Fibroblast of pulmonary artery (primary cell): Measurements from ENCODE around the gene TRNAU1AP.
"Not testable (repeated sequence)": the region's sequence is repeated elsewhere in the genome, so short reads cannot be mapped to it uniquely, and the experiment has no call there.

Experiments
- DNase-seq: peaks from one replicate; pipeline ENCODE4 v3.0.0-alpha.2; 2010; ENCODE audit warnings: low read depth
- H3K4me3 ChIP-seq: replicated peaks from 2 replicates; pipeline ENCODE4 v1.5.1; 2011; ENCODE audit warnings: low read depth, mild to moderate bottlenecking, control low read depth, low read length, moderate library complexity
- CTCF ChIP-seq: IDR thresholded peaks from 2 replicates; pipeline ENCODE4 v1.5.1; 2011; ENCODE audit warnings: mild to moderate bottlenecking, control low read depth, low read length, inconsistent platforms; ENCODE audit errors: missing control alignments

Gene TRNAU1AP

GRCh38 chr1:28592321-28593071 is 39.6 kb downstream of the TRNAU1AP start:
- H3K4me3 ChIP-seq, result peak overlapping the region; percentile 47
- DNase-seq, result no peak
- TF ChIP-seq CTCF, result no peak

- not testable (repeated sequence) for DNase-seq, H3K4me3 ChIP-seq
Observed at GRCh38 chr1:28593988-28594356, 41.1 kb downstream of the TRNAU1AP start.

GRCh38 chr1:28594686-28595411 is 42.0 kb downstream of the TRNAU1AP start:
- H3K4me3 ChIP-seq, result not testable (repeated sequence)
- peak; percentile 43 for DNase-seq

- no peak overlapping the region for H3K4me3 ChIP-seq
- no peak for DNase-seq
- no peak for TF ChIP-seq CTCF
Observed at GRCh38 chr1:28595412-28596191, 42.7 kb downstream of the TRNAU1AP start.

- H3K4me3 ChIP-seq, DNase-seq: not testable (repeated sequence)
Observed at GRCh38 chr1:28596276-28596675, 43.4 kb downstream of the TRNAU1AP start.

- DNase-seq, result peak; percentile 83
- no peak for TF ChIP-seq CTCF
- no peak overlapping the region for H3K4me3 ChIP-seq
Observed at GRCh38 chr1:28601696-28602095, 48.8 kb downstream of the TRNAU1AP start.

GRCh38 chr1:28602536-28603439 is 49.9 kb downstream of the TRNAU1AP start:
- peak; percentile 88 for DNase-seq
- no peak overlapping the region for H3K4me3 ChIP-seq
- TF ChIP-seq CTCF, result peak; percentile 84

GRCh38 chr1:28604411-28604810 is 51.5 kb downstream of the TRNAU1AP start:
- no peak overlapping the region for H3K4me3 ChIP-seq
- no peak for TF ChIP-seq CTCF
- no peak for DNase-seq
